Skeletal muscle tissue (tissue), 4 donors: ENCODE data around the gene HMX3. TPM values are rescaled to one million over a fixed set of nuclear protein-coding genes. Genes with fewer than 3 reads are reported as not detected.
A peak's percentile ranks its signal among the peaks of the same experiment; 100 is the strongest.

Source experiments
- H3K27ac ChIP-seq: one replicate; pipeline ENCODE4 v1.7.0; 2013; ENCODE audit warnings: mild to moderate bottlenecking, low read depth, low read length, inconsistent platforms
- H3K27me3 ChIP-seq, 3 donors: one replicate each; pipeline ENCODE4 v1.7.0; 2013; ENCODE audit warnings: low read length in 3 of 3; ENCODE audit not compliant: control insufficient read depth in 3 of 3, insufficient read depth in 3 of 3
- H3K36me3 ChIP-seq, 3 donors: one replicate each; pipeline ENCODE4 v1.7.0; 2013; ENCODE audit warnings: low read length in 3 of 3; ENCODE audit not compliant: control insufficient read depth in 3 of 3, insufficient read depth in 3 of 3
- H3K4me1 ChIP-seq, 3 donors: one replicate each; pipeline ENCODE4 v1.7.0; 2013; ENCODE audit warnings: low read length in 3 of 3, mild to moderate bottlenecking in 3 of 3; ENCODE audit not compliant: control insufficient read depth in 3 of 3, insufficient read depth in 3 of 3
- H3K4me3 ChIP-seq, 3 donors: one replicate each; pipeline ENCODE4 v1.7.0; 2013; ENCODE audit warnings: low read length in 3 of 3
- H3K9ac ChIP-seq, 3 donors: one replicate each; pipeline ENCODE4 v1.7.0; 2013; ENCODE audit warnings: low read length in 3 of 3, mild to moderate bottlenecking in 3 of 3, moderate library complexity in 2 of 3, low read depth in 1 of 3
- H3K9me3 ChIP-seq, 3 donors: one replicate each; pipeline ENCODE4 v1.7.0; 2013; ENCODE audit warnings: low read length in 3 of 3; ENCODE audit not compliant: control insufficient read depth in 3 of 3
- total RNA-seq: library from RNA; depleted of rRNA; stranded (reverse); fragments of >200 nt; gene quantifications from one replicate; pipeline ENCODE4 v1.2.3, GENCODE V29; 2014
- donor health status: Osteomylitis.

The HMX3 gene
- total RNA-seq, 1 donor from 2014 or later = not detected

DNA sequence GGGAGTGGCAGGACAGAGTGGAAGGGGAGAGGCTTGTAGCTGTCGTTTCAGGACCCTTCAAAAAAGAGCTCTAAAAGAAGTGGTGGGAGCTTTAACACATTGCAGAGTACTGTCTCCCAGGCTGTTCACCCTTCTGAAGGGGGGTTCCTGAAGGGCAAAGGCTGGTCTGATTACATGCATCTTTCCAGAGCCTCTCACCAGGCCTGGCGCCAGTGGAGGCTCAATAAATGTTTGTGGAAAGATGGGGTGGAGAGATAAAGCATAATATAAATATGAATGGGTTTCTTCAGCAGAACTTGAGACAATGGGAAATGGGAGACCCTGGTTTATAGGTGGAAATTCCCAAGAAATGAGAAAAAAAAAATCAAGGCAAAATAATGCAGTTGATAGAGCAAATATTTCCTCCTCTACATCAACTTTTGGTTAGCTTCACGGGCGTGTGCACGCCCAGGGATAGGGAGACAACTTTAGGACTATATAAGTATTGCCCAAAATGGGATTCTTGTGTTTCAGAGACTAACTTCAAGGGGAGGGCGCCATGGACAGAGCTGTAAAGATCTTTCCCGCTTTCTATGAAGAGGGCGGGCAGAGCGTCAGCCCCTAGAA, 17.8 kb downstream of the HMX3 start:
- peaks cover 43 to 51% (median 47%) of the 10 kb centered on the region in 3 donors for H3K27me3 ChIP-seq
- no peaks in the 10 kb centered on the region for H3K9me3 ChIP-seq
- no peak overlapping the region for H3K27ac ChIP-seq
- H3K4me1 ChIP-seq = peaks cover 21 to 43% (median 28%) of the 10 kb centered on the region in 3 donors
- H3K4me3 ChIP-seq = no peak overlapping the region
- no peak overlapping the region for H3K9ac ChIP-seq
- H3K36me3 ChIP-seq = peaks cover 5 to 17% (median 12%) of the 10 kb centered on the region in 3 donors

DNA sequence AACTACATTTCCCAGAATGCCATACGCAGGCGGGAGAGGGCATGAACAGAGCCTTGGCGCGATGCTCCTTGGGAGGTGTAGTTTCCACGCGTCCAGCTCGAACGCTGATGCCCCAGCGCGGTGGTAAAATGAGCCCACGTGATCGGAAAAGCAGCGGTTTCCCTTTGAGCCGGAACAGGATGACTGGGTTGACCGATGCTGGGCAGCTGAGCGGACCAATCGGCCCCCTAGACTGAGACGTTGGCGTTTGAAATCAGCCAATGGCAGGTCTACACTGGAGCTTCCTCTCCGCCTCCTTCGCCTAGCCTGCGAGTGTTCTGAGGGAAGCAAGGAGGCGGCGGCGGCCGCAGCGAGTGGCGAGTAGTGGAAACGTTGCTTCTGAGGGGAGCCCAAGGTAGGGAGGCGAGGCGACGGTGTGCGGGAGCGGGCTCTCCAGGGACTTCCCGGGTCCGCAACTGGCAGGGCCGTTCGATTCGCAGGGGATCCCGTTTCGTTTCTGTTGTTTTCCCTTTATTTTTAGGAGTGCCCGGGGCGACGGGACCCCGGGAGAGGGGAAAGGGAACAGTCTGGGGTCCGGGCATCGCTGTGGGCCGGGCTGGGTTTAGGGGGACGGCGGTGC, 18.4 kb downstream of the HMX3 start, which contains the start of gene BUB3:
Gene BUB3 (plus strand): TSS at position 311 of the 619 bp plus-strand sequence. CDS start 516 bp downstream, outside the sequence.
- Histone ChIP-seq H3K27ac (peak within 1 kb of the TSS; percentile 80), H3K9ac (peak within 1 kb of the TSS; percentile 88 to 92 (median 90)), H3K4me3 (peak within 1 kb of the TSS; percentile 85 to 93 (median 93)), H3K36me3 (peaks cover 5 to 19% (median 12%) of the 10 kb centered on the region in 3 donors), H3K4me1 (peaks cover 21 to 37% (median 25%) of the 10 kb centered on the region in 3 donors), H3K9me3 (no peaks in the 10 kb centered on the region), H3K27me3 (peaks cover 37 to 44% (median 41%) of the 10 kb centered on the region in 3 donors)

DNA sequence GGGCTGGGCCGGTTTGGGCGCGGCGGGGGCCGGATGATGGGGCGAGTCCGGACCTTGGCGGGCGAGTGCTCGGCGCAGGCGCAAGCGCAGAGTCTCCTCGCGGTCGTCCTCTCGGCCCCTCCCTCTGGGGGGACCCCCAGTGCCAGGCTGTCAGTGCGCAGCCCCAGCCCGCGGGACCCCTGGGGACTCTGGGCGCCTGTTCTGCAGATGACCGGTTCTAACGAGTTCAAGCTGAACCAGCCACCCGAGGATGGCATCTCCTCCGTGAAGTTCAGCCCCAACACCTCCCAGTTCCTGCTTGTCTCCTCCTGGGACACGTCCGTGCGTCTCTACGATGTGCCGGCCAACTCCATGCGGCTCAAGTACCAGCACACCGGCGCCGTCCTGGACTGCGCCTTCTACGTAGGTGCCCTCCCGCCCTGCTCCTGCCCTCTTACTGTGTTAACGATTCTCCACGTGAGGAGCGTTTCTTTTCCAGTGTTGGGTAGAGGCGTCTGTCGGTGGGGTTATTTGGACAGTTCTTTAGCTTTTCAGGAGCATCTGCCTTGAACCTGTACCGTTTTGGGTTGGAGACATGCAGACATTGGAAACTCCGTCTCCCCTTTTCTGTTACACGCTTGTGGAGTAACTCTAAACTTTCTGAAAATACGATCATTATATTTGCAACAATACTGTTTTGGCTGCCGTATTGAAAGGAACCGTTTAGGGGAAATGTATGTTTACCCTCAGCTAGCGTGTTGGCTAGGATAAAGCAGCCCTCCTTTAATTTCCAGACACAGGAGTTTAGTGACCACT, 19.1 kb downstream of the HMX3 start:
- peaks cover 21 to 30% (median 21%) of the 10 kb centered on the region in 3 donors for H3K4me1 ChIP-seq
- H3K9me3 ChIP-seq = no peaks in the 10 kb centered on the region

DNA sequence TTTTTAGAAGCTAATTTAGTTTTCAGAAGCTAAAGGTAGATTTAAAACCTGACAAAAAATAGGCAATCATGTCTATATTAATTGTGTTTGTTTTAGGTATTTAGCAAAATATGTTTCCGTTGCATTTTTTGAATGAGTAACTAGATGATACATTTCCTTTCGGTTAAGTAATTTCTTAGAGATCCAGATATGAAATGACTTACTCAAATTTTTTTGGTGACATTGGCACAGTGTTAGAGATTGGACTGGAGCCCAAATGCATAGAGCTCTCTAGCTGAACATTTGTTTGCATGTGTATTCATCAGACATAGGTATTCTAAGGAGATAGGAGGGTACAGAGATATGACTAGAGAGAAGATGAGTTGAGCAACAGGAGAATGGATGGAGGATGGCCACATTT, 20.3 kb downstream of the HMX3 start:
- Histone ChIP-seq H3K4me1 (peaks cover 12 to 20% (median 12%) of the 10 kb centered on the region in 3 donors), H3K27me3 (peaks cover 18 to 26% (median 22%) of the 10 kb centered on the region in 3 donors), H3K9ac (no peak overlapping the region), H3K4me3 (no peak overlapping the region), H3K9me3 (no peaks in the 10 kb centered on the region), H3K27ac (no peak overlapping the region), H3K36me3 (peaks cover 5 to 24% (median 15%) of the 10 kb centered on the region in 3 donors)

More for the DNA sequence above, 19.1 kb downstream of the HMX3 start:
- H3K9ac ChIP-seq = peak overlapping the region; percentile 88 to 92 (median 90)
- H3K27ac ChIP-seq = peak overlapping the region; percentile 80
- H3K36me3 ChIP-seq = peaks cover 5 to 20% (median 12%) of the 10 kb centered on the region in 3 donors
- peak overlapping the region; percentile 85 to 93 (median 93) for H3K4me3 ChIP-seq
- peaks cover 30 to 37% (median 34%) of the 10 kb centered on the region in 3 donors for H3K27me3 ChIP-seq

DNA sequence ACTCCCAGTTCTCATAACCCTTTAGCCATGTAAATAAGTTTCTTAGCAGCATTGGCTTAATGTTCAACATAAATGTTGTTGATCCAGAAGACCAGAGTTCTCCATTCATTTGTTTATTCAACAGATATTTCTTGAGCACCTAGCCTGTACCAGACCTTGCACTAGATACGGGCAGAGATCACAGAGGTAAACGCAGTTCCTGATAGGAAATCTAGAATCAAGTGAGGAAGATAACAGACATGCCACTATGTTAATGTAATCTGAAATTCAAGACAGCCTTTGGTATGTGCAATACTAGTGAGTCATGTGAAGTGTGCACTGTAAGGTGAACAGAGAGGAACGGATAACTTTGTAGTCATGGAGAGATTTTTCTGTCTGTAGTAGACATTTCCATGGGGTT, 21.4 kb downstream of the HMX3 start:
- H3K36me3 ChIP-seq = peaks cover 8 to 33% (median 22%) of the 10 kb centered on the region in 3 donors
- no peak overlapping the region for H3K27ac ChIP-seq
- no peak overlapping the region for H3K4me3 ChIP-seq
- H3K27me3 ChIP-seq = peaks cover 8 to 14% (median 11%) of the 10 kb centered on the region in 3 donors
- H3K9me3 ChIP-seq = no peaks in the 10 kb centered on the region
- H3K9ac ChIP-seq = no peak overlapping the region
- H3K4me1 ChIP-seq = peaks cover 8 to 15% (median 8%) of the 10 kb centered on the region in 3 donors

DNA sequence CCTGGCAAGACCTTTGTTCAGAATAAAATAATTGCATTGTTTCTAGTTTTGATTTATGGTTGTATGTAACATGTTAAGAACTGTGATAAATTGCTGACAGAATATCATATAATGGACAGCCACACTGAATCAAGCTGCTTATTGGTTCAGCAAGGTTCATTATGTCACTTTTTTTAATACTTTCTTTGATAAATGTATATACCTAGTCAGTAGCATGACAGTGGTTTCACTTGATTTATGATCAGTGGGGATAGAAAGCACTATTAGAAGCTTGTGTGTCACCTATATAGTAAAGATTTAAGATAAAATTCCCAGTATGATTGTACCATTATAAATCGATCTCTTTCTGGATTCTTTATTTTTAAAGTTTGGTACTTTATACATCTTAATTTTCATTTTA, 22.9 kb downstream of the HMX3 start:
- Histone ChIP-seq H3K36me3 (peaks cover 15 to 47% (median 37%) of the 10 kb centered on the region in 3 donors), H3K9ac (no peak overlapping the region), H3K27ac (no peak overlapping the region), H3K27me3 (peaks cover 0 to under 1% (median 0%) of the 10 kb centered on the region in 3 donors), H3K4me1 (peaks cover 8 to 15% (median 8%) of the 10 kb centered on the region in 3 donors), H3K9me3 (no peaks in the 10 kb centered on the region), H3K4me3 (no peak overlapping the region)

DNA sequence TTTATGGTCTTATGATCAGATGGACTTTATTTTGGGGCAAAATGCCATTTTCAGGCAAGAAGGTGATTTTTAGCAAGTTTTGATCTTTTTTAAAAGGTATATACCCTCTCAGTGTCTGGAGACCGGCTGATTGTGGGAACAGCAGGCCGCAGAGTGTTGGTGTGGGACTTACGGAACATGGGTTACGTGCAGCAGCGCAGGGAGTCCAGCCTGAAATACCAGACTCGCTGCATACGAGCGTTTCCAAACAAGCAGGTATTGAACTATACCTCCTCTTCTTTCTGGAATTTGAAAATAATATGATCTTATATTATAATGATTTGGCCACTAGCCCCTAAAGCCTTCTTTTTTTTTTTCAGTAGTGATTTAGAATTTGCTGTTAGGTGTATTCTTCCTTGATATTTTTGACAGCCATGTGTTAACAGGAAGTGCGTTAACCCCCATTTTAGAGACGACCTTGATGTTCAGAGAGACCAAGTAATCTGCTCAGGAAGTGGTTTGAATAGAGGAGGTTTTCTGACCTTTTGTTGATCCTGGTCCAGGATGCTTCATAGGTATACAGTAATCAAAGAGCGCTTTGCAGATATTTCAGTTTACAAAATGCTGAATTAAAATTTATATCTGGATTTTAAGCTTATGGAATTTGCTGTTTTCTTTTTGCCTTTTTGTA, 24.7 kb downstream of the HMX3 start:
- no peak overlapping the region for H3K9ac ChIP-seq
- no peaks in the 10 kb centered on the region for H3K27me3 ChIP-seq
- H3K4me3 ChIP-seq = no peak overlapping the region
- no peaks in the 10 kb centered on the region for H3K9me3 ChIP-seq
- peaks cover 2 to 7% (median 3%) of the 10 kb centered on the region in 3 donors for H3K4me1 ChIP-seq
- H3K27ac ChIP-seq = no peak overlapping the region
- H3K36me3 ChIP-seq = peaks cover 15 to 56% (median 50%) of the 10 kb centered on the region in 3 donors

DNA sequence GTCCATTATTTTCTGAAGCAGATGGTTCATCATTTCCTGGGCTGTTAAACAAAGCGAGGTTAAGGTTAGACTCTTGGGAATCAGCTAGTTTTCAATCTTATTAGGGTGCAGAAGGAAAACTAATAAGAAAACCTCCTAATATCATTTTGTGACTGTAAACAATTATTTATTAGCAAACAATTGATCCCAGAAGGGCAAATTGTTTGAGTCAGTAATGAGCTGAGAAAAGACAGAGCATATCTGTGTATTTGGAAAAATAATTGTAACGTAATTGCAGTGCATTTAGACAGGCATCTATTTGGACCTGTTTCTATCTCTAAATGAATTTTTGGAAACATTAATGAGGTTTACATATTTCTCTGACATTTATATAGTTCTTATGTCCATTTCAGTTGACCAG, 28.5 kb downstream of the HMX3 start:
- H3K36me3 ChIP-seq = peaks cover 10 to 48% (median 48%) of the 10 kb centered on the region in 3 donors
- no peaks in the 10 kb centered on the region for H3K4me1 ChIP-seq
- H3K9ac ChIP-seq = no peak overlapping the region
- no peak overlapping the region for H3K4me3 ChIP-seq
- H3K27me3 ChIP-seq = no peaks in the 10 kb centered on the region
- no peak overlapping the region for H3K27ac ChIP-seq
- no peaks in the 10 kb centered on the region for H3K9me3 ChIP-seq

DNA sequence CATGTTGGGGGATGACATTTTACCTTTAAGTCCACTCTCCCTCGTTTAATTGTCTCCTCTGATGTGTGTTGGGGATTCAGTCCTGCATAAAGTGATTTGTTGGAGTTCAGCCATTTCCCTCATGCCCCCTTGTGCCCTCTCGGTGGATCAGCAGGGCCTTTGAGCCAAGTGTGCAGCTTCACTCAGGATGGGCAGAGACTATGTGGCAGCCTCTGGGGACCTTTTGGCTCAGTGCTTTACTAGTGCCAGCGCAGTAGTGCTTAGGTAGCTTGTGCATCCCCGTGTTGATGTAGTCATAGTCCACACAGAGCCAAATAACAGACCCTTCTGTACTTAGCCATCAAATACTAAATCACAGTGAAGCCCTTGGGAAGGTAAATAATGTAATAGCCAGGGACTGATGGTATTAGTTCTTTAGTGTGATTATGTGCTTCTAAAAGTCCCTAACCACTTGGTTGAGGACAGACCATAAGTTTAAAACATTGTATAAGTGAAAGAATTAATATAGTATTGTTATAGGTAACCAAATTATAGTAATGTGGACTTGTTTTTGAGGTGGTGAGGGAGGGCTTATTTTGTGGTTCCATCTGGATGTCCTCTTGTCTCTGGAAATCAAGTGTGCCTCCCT, 29.8 kb downstream of the HMX3 start:
- Histone ChIP-seq H3K4me3 (no peak overlapping the region), H3K27ac (no peak overlapping the region), H3K4me1 (no peaks in the 10 kb centered on the region), H3K36me3 (peaks cover 10 to 48% (median 45%) of the 10 kb centered on the region in 3 donors), H3K9me3 (no peaks in the 10 kb centered on the region), H3K9ac (no peak overlapping the region), H3K27me3 (no peaks in the 10 kb centered on the region)
